Muscle of leg (tissue), 11 donors: Measurements from ENCODE around the gene PRKAR1A. TPM values are rescaled to one million over a fixed set of nuclear protein-coding genes. Genes with fewer than 3 reads are reported as not detected.
A peak's percentile ranks its signal among the peaks of the same experiment; 100 is the strongest.

ENCODE experiments used
- DNase-seq: peaks from one replicate; pipeline ENCODE4 v3.0.0; 2013
- H3K27ac ChIP-seq: one replicate; pipeline ENCODE4 v1.5.1; 2013; ENCODE audit warnings: mild to moderate bottlenecking, low read length, control low read depth
- H3K27me3 ChIP-seq: one replicate; pipeline ENCODE4 v1.6.1; 2013; ENCODE audit warnings: low read length; ENCODE audit not compliant: control insufficient read depth, insufficient read depth
- H3K36me3 ChIP-seq: one replicate; pipeline ENCODE4 v1.6.1; 2013; ENCODE audit warnings: low read length; ENCODE audit not compliant: control insufficient read depth, insufficient read depth
- H3K4me1 ChIP-seq: one replicate; pipeline ENCODE4 v1.6.1; 2013; ENCODE audit warnings: low read length; ENCODE audit not compliant: control insufficient read depth, insufficient read depth
- H3K4me3 ChIP-seq: one replicate; pipeline ENCODE4 v1.5.1; 2013; ENCODE audit warnings: low read length, control low read depth
- H3K9me3 ChIP-seq: replicated peaks from 2 replicates; pipeline ENCODE4 v1.6.1; 2013; ENCODE audit warnings: low read depth, low read length; ENCODE audit not compliant: control insufficient read depth
- WGBS: methylation state at CpG from one replicate; pipeline ENCODE4 v1.1.5; 2013; ENCODE audit warnings: missing lambda C conversion rate; ENCODE audit not compliant: insufficient coverage; 5-methylcytosine and 5-hydroxymethylcytosine counted together
- polyA plus RNA-seq, 8 donors: library from polyadenylated mRNA; unstranded; fragments of 120-200 nt; gene quantifications; one replicate each; pipeline versions ENCODE4 v1.2.1 to v1.2.3, GENCODE V29; 2013; ENCODE audit warnings: inconsistent platforms in 1 of 8, low replicate concordance in 1 of 8; ENCODE audit not compliant: insufficient read length in 8 of 8, insufficient read depth in 1 of 8
- total RNA-seq: library from RNA; stranded (reverse); fragments of 120-200 nt; gene quantifications from one replicate; pipeline ENCODE4 v1.2.4, GENCODE V29; 2013

Gene PRKAR1A
- total and polyA plus RNA-seq, 9 donors, result 267 to 350 (median 325) TPM

DNA sequence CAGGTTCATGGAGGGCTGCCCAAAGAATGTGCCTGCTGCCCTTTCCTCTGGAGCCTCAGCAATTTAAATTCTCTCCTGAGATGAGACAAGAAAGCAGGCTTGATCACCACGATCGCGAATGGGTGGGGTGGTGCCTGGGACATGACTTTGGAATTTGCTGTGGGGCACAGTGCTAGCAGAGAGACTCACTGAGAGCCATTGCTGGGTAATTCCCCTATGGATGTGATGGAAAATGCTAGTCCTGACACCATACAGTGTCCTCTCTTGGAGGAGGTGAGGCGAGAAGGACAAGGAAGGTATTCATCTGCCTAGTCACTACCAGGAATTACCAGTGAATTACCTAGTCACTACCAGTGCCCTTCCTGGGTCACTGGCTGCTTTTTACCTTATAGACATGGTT, 73.4 kb downstream of the PRKAR1A start:
- no peaks in the 10 kb centered on the region for H3K36me3 ChIP-seq
- H3K4me3 ChIP-seq, result no peak overlapping the region
- no peak overlapping the region for H3K27ac ChIP-seq
- WGBS, result 66% methylated on average over 3 of the region's 4 CpGs
- H3K9me3 ChIP-seq, result peaks cover 3% of the 10 kb centered on the region
- H3K27me3 ChIP-seq, result peaks cover 17% of the 10 kb centered on the region
- DNase-seq, result no peak
- peaks cover 13% of the 10 kb centered on the region for H3K4me1 ChIP-seq

DNA sequence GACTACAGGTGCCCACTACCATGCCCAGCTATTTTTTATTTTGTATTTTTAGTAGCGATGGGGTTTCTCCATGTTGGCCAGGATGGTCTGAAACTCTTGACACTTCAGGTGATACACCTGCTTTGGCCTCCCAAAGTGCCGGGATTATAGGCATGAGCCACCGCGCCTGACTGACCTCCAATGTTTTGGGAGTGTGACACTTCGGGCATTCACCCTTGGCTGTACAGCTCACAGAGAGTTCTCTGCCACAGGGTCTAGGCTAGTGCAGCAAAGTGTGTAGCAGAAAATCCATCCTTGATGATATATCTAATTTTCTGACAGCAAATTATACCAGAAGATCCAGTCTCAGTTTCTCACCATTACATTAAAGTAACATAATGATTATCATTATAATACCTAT, 74.8 kb downstream of the PRKAR1A start:
- DNase-seq, result no peak
- H3K4me3 ChIP-seq, result no peak overlapping the region
- H3K27me3 ChIP-seq, result peaks cover 22% of the 10 kb centered on the region
- 100% methylated on average over 1 of the region's 5 CpGs for WGBS
- H3K27ac ChIP-seq, result no peak overlapping the region
- peaks cover 3% of the 10 kb centered on the region for H3K9me3 ChIP-seq
- peaks cover 20% of the 10 kb centered on the region for H3K4me1 ChIP-seq
- no peaks in the 10 kb centered on the region for H3K36me3 ChIP-seq

DNA sequence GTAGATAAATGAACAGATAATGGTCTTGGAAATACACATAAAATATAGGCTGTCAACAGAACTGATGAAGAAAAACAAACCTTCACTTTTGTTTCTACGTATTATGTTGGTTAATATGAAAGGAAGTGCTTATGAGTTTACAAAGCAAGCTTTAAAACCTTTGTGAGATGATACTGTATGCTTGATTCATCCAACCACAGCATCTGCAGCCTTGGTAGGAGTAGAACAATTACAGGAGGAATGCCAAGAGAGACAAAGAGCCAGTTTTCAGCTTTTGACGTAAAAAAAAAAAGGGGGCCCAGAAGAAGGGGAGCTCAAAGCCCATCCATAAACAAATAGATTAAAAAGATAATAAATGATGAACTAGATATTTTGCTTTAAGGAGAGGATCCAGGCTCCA, 75.6 kb downstream of the PRKAR1A start:
- Histone ChIP-seq H3K36me3 (no peaks in the 10 kb centered on the region), H3K27me3 (peaks cover 22% of the 10 kb centered on the region), H3K4me3 (no peak overlapping the region), H3K9me3 (peaks cover 3% of the 10 kb centered on the region), H3K27ac (peak overlapping the region; percentile 13), H3K4me1 (peaks cover 27% of the 10 kb centered on the region)
- no CpG with 5 or more reads among the region's 2 CpGs for WGBS
- peak; percentile 49 for DNase-seq

DNA sequence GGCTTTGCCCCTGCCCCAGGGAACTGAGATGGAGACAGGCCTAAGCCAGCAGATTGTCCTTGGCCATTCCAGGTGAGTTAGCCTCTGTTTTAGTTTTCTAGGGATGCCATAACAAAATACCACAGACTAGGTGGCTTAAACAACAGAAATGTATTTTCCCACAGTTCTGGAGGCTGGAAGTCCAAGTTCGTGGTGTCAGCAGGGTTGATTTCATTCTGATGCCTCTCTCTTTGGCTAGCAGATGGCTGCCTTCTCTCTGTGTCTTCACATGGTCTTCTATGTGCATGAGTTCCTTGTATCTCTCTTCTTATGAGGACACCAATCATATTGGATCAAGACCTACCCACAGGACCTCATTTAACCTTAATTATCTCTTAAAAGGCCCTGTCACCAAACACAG, 76.1 kb downstream of the PRKAR1A start:
- peaks cover 32% of the 10 kb centered on the region for H3K4me1 ChIP-seq
- H3K27me3 ChIP-seq, result peaks cover 22% of the 10 kb centered on the region
- H3K9me3 ChIP-seq, result peaks cover 3% of the 10 kb centered on the region
- DNase-seq, result no peak
- WGBS, result no CpG with 5 or more reads among the region's 1 CpG
- H3K4me3 ChIP-seq, result no peak overlapping the region
- H3K27ac ChIP-seq, result no peak overlapping the region
- no peaks in the 10 kb centered on the region for H3K36me3 ChIP-seq

DNA sequence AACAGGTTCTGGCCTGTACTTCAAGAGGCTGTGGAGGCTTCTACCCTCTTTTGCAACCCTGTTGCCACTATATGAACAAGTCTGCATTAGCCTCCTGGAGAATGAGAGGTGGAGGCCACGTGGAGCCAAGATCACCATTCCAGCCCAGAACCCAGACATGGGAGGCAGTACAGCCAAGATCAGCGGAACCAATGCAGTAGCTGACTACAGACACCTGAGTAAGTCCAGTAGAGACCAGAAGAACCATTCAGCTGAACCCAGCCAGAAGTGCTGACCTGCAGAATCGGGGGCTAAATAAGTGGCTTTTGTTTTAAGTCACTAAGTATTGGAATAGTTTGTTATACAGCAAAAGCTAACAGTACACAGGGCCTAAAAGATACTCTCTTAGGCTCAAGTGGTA, 76.9 kb downstream of the PRKAR1A start:
- DNase-seq, result no peak
- Histone ChIP-seq H3K27ac (no peak overlapping the region), H3K4me3 (no peak overlapping the region), H3K4me1 (peaks cover 38% of the 10 kb centered on the region), H3K27me3 (peaks cover 22% of the 10 kb centered on the region), H3K9me3 (peaks cover 3% of the 10 kb centered on the region), H3K36me3 (no peaks in the 10 kb centered on the region)
- 100% methylated on average over 2 of the region's 3 CpGs for WGBS

DNA sequence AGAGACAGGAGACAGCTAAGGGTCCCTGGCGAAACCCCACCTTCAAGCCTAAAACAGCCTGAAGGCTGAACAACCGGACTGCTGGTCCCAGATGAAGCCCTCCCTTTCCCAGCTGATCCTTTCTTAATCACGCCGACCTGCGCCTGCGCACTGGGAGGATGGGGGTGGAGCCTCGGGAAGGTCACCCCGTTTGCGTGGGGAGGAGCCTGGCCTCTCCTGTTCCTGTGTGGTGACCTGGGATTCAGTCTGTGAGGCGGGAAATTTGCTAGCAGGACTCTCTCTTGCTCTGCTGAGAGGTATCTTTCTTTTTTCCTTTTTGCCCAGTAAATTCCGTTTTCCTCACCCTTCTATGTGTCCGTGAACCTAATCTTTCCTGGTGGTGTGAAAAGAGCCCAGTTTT, 79.4 kb downstream of the PRKAR1A start:
- no peak overlapping the region for H3K27ac ChIP-seq
- DNase-seq, result peak; percentile 78
- H3K4me3 ChIP-seq, result no peak overlapping the region
- peaks cover 3% of the 10 kb centered on the region for H3K9me3 ChIP-seq
- H3K4me1 ChIP-seq, result peaks cover 42% of the 10 kb centered on the region
- H3K36me3 ChIP-seq, result no peaks in the 10 kb centered on the region
- H3K27me3 ChIP-seq, result peaks cover 18% of the 10 kb centered on the region
- no CpG with 5 or more reads among the region's 12 CpGs for WGBS

DNA sequence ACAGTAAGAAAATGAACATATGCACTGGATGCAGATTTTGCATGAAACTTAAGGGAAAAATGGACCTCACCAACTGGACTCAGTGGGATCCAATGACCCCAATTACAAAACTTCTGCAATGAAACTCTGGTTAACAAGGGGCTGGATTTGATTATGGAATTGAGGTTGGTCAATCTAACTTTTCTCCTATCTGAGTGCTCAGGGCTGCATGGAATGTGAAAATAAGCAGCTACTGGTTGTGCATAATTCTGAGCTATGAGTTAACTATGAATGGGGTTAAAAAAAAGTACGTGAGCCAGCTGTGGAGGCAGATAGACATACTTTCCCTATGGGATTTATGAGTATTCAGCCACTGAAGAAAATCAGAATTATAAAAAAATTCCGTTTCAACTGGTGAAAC, 79.8 kb downstream of the PRKAR1A start:
- no CpG with 5 or more reads among the region's 2 CpGs for WGBS
- Histone ChIP-seq H3K4me1 (peaks cover 42% of the 10 kb centered on the region), H3K27ac (peak overlapping the region; percentile 31), H3K4me3 (no peak overlapping the region), H3K36me3 (no peaks in the 10 kb centered on the region), H3K27me3 (peaks cover 18% of the 10 kb centered on the region), H3K9me3 (peaks cover 3% of the 10 kb centered on the region)
- no peak for DNase-seq

DNA sequence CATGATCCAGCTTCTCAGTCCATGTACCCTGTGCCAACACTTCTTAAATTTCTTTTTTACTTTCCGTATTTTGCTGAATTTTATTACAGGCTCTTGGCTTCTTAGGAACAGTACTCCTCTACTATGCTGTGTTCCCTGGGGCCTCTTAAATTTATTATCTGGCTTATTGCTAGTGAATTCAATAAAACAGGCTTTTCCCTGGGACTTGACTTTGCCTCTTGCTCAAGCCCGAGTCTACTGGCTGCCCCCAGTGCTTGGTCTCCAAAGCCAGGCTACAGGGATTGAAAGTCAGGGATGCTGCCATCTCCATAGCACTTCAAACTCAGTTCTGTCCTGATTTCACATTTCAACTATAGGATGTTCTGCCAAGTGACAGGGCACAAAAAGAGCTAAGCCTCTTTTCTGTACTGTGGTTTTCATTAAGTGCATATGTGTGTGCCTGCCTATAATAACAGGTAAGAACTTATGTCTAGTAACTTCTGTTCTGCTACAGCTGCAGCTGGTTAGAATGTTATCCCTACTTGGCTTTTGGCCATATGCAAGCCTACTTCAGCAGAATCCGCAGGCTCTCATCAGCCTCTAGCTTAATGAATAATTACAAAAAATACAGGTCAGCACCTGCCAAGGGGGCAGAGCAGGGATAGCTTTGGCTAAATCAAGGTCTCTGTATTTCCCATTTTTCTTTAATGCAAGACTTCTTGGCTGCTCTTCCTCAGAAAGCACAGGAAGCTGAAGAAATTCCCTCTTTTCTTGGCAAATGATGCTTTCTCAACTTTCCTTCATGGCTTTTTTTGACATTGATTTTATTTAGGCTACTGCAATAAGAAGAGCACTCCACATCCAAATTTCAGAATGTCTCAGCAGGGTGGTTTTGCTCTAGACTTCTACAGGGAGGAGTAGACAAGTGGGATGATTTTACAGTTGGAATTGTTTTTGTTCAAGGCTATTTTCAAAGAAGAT, 80.7 kb downstream of the PRKAR1A start:
- peak overlapping the region; percentile 76 for H3K27ac ChIP-seq
- H3K4me3 ChIP-seq, result no peak overlapping the region
- peaks cover 22% of the 10 kb centered on the region for H3K27me3 ChIP-seq
- H3K4me1 ChIP-seq, result peaks cover 42% of the 10 kb centered on the region
- peak; percentile 95 for DNase-seq
- H3K9me3 ChIP-seq, result peaks cover 3% of the 10 kb centered on the region
- no peaks in the 10 kb centered on the region for H3K36me3 ChIP-seq
- WGBS, result 14% methylated on average over 2 of the region's 3 CpGs

DNA sequence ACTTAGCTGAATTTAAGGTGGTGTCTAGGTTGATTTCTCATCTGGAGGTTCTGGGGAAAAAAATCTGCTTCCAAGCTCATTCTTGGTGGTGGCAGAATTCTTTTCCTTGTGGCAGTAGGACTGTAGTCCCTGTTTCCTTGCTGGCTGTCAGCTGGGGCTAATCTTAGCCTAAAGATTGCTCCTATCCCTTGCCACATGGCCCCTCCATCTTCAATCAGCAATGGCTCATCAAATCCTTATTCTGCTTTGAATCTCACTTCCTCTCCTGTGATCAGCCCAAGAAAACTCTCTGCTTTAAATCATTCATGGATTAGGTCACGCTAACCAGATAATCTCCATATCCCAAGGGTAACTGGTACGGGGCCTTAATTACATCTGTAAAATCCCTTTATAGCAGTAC, 82.3 kb downstream of the PRKAR1A start:
- Histone ChIP-seq H3K9me3 (no peaks in the 10 kb centered on the region), H3K4me3 (no peak overlapping the region), H3K27me3 (peaks cover 24% of the 10 kb centered on the region), H3K4me1 (peaks cover 44% of the 10 kb centered on the region), H3K27ac (no peak overlapping the region), H3K36me3 (no peaks in the 10 kb centered on the region)
- no peak for DNase-seq
- no CpG with 5 or more reads among the region's 2 CpGs for WGBS

DNA sequence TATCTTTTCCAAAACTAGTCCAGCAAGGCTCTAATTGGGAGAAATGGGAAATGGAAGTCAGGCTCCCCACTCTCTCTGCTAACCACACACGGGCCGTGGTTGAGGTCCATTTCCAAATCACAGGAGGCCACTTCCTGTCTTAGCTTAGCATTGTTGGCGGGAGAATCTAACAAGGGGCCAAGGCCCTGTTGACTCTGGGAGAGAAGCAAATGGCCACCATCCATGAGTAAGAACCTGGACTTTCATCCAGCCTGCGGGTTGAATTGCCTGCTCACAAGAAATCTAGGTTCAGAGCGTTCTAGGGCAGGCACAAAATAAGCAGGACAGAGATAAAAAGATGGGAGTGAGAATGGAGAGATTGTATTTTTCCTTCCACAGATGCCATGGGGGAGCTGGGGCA, 83.3 kb downstream of the PRKAR1A start:
- H3K27me3 ChIP-seq, result peaks cover 32% of the 10 kb centered on the region
- no peaks in the 10 kb centered on the region for H3K9me3 ChIP-seq
- H3K36me3 ChIP-seq, result no peaks in the 10 kb centered on the region
- peak overlapping the region; percentile 22 for H3K27ac ChIP-seq
- peak; percentile 77 for DNase-seq
- 37% methylated on average over 2 of the region's 5 CpGs for WGBS
- peaks cover 51% of the 10 kb centered on the region for H3K4me1 ChIP-seq
- H3K4me3 ChIP-seq, result no peak overlapping the region
